PC-3 (cell line): ENCODE data around the gene KRABD2.

Experiments
- ATAC-seq: fragments of 200-7000 bp; cut with Tn5 transposase; 2 replicates; pipeline ENCODE4 v1.9.1; 2020; ENCODE audit warnings: mild to moderate bottlenecking, moderate library complexity
- BruUV-seq: library from RNA; stranded (reverse); fragments of 400-500 nt; replicated peaks from 2 replicates; lab custom pipeline; 2021; lab: Mats Ljungman, UMichigan
- CTCF ChIA-PET: fragments of 300-600 bp; sonication (Branson Sonifier 250); formaldehyde crosslinking; loops from one replicate; lab custom pipeline; 2022; ENCODE audit warnings: antibody characterized with exemption; lab: Charles Lee
- POLR2A ChIA-PET: fragments of 300-600 bp; sonication (Branson Sonifier 250); formaldehyde crosslinking; loops from one replicate; lab custom pipeline; 2022; ENCODE audit warnings: antibody characterized with exemption; ENCODE audit not compliant: unreplicated experiment; lab: Charles Lee
- DNase-seq: peaks from one replicate; pipeline ENCODE4 v3.0.0-alpha.2; 2015
- H2AFZ ChIP-seq: fragments of 300-600 bp; sonication (generic); 2 replicates; pipeline ENCODE4 v1.6.0; 2016; ENCODE audit warnings: antibody characterized with exemption, low read length
- H3F3A ChIP-seq: fragments of 300-600 bp; sonication (generic); one replicate; pipeline ENCODE4 v1.6.0; 2017; ENCODE audit warnings: antibody characterized with exemption, low read length, control low read depth, mild to moderate bottlenecking; ENCODE audit not compliant: unreplicated experiment
- H3K27ac ChIP-seq: fragments of 300-600 bp; sonication (generic); 2 replicates; pipeline ENCODE4 v1.5.1; 2016; ENCODE audit warnings: mild to moderate bottlenecking, low read length
- H3K27me3 ChIP-seq: fragments of 300-600 bp; sonication (generic); 2 replicates; pipeline ENCODE4 v1.6.1; 2016; ENCODE audit warnings: low read length, mixed read lengths
- H3K36me3 ChIP-seq: fragments of 300-600 bp; sonication (generic); 2 replicates; pipeline ENCODE4 v1.6.1; 2016; ENCODE audit warnings: low read depth, mixed run types, low read length, mixed read lengths
- H3K4me1 ChIP-seq: fragments of 300-600 bp; sonication (generic); 2 replicates; pipeline ENCODE4 v1.5.1; 2016; ENCODE audit warnings: low read length; ENCODE audit not compliant: insufficient read depth
- H3K4me2 ChIP-seq: fragments of 300-600 bp; sonication (generic); 2 replicates; pipeline ENCODE4 v1.6.0; 2016; ENCODE audit warnings: low read length
- H3K4me3 ChIP-seq: fragments of 300-600 bp; sonication (generic); 2 replicates; pipeline ENCODE4 v1.5.1; 2016; ENCODE audit warnings: mild to moderate bottlenecking, low read length, mixed read lengths
- H3K79me2 ChIP-seq: fragments of 300-600 bp; sonication (generic); 2 replicates; pipeline ENCODE4 v1.6.1; 2017; ENCODE audit warnings: low read length, mixed read lengths
- H3K9ac ChIP-seq: fragments of 300-600 bp; sonication (generic); 2 replicates; pipeline ENCODE4 v1.6.0; 2016; ENCODE audit warnings: mild to moderate bottlenecking, low read length
- H3K9me2 ChIP-seq: fragments of 300-600 bp; sonication (generic); replicated peaks from 2 replicates; pipeline ENCODE4 v1.6.1; 2016; ENCODE audit warnings: mixed run types, low read length, mixed read lengths
- H3K9me3 ChIP-seq: fragments of 300-600 bp; sonication (generic); 2 replicates; pipeline ENCODE4 v1.6.1; 2016; ENCODE audit warnings: low read length, mixed read lengths
- H4K20me1 ChIP-seq: fragments of 300-600 bp; sonication (generic); 2 replicates; pipeline ENCODE4 v1.6.1; 2016; ENCODE audit warnings: low read length, mixed read lengths
- EZH2 ChIP-seq: fragments of 300-600 bp; sonication (generic); IDR thresholded peaks from one replicate; pipeline ENCODE4 v1.6.1; 2017; ENCODE audit warnings: antibody characterized with exemption, mild to moderate bottlenecking, low read length; ENCODE audit not compliant: unreplicated experiment
- EZH2phosphoT487 ChIP-seq: fragments of 300-600 bp; sonication (generic); IDR thresholded peaks from 2 replicates; pipeline ENCODE4 v1.6.1; 2018; ENCODE audit warnings: mild to moderate bottlenecking, antibody characterized with exemption, low read length, borderline replicate concordance
- intact Hi-C: fragments of 100-400 bp; cut with micrococcal nuclease; formaldehyde crosslinking; loops from 2 replicates; pipeline ENCODE4 v1.9.0; 2023
- TF ChIP-seq, protein P1 (sequence below): fragments of 300-600 bp; sonication (generic); conservative IDR thresholded peaks from 2 replicates; pipeline ENCODE4 v1.5.1; 2017; ENCODE audit warnings: antibody characterized with exemption, low read depth, mild to moderate bottlenecking, low read length

KRABD2 gene

DNA sequence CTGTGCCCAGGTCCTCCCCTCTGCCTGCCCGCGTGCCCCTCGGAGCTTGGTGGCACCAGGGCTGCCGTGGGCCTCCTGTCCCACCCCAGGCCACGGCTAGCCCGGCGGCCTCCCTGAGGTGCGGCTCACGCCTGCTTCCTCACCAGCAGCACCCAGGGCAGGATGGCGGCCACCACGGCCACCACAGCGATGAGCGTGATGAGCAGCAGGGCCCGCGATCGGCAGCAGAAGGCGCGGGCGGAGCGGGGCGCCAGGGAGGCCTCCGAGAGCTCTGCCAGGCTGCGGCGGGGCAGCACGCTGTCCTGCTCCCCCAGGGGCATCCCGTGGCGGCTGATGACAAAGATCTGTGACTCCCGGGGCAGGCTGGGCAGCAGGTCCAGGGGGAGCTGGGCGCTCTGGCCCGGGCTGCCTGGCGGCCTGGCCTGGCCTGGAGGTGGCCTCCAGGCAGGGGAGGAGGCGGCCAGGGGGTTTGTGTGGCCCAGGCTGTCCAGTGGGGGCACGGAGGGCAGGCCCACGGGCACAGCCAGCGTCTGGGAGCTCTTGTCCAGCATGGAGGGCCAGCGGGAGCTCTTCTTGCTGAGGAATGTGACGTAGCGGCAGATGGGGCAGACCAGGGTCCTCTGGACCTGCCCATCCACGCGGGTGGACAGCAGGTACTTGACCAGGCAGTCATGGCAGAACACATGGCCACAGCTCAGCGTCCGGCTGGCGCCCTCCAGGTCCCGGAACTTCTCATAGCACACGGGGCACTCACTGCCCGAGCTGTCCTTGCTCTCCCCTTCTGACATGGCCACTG lies 16.4 kb upstream of the KRABD2 start:
- intact Hi-C loops: no loop called here
- Histone ChIP-seq H3F3A (no peaks in the 10 kb centered on the region), H3K79me2 (no peaks in the 10 kb centered on the region), H3K4me1 (peaks cover 11% of the 10 kb centered on the region), H3K4me3 (no peak overlapping the region), H3K27ac (peak overlapping the region; percentile 49), H3K36me3 (no peaks in the 10 kb centered on the region), H4K20me1 (no peaks in the 10 kb centered on the region), H3K9me2 (no peaks in the 10 kb centered on the region), H2AFZ (no peak overlapping the region), H3K4me2 (no peak overlapping the region), H3K27me3 (no peaks in the 10 kb centered on the region), H3K9me3 (no peaks in the 10 kb centered on the region), H3K9ac (no peak overlapping the region)
- BruUV-seq: no TSS peak
- POLR2A ChIA-PET: no interaction called here
- ATAC-seq (no peak), DNase-seq (no peak)
- CTCF ChIA-PET: interaction anchor here (0.5 kb wide), 1 partner anchor 16 kb away, joined by 8 read pairs; no protein-coding TSS in a partner anchor
- TF ChIP-seq, protein P1, sequence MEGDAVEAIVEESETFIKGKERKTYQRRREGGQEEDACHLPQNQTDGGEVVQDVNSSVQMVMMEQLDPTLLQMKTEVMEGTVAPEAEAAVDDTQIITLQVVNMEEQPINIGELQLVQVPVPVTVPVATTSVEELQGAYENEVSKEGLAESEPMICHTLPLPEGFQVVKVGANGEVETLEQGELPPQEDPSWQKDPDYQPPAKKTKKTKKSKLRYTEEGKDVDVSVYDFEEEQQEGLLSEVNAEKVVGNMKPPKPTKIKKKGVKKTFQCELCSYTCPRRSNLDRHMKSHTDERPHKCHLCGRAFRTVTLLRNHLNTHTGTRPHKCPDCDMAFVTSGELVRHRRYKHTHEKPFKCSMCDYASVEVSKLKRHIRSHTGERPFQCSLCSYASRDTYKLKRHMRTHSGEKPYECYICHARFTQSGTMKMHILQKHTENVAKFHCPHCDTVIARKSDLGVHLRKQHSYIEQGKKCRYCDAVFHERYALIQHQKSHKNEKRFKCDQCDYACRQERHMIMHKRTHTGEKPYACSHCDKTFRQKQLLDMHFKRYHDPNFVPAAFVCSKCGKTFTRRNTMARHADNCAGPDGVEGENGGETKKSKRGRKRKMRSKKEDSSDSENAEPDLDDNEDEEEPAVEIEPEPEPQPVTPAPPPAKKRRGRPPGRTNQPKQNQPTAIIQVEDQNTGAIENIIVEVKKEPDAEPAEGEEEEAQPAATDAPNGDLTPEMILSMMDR: no peak
- TF ChIP-seq EZH2: no peak

DNA sequence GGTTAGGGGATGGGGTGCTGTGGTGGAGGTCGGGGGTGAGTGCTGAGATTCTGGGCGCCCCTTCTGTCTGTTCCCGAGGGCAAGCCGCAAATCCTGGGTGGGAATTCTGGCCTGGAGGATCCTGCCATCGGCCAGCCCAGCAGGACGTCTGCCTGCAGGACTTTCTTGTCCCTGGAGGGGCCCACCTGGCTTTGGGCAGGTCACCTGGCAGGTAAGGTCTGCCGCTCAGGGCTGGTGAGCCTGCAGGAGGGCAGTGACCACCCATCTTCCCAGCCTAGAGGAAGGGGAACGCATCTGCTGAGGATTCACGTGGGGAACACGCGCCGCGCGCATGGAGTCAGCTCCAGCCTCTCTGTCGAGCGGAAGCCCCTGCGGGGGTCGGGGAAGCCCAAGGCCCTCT lies 15.8 kb upstream of the KRABD2 start:
- POLR2A ChIA-PET: interaction anchor here (0.6 kb wide), 1 partner anchor 8 kb away, joined by 3 read pairs; no protein-coding TSS in a partner anchor

More for the DNA sequence above, 15.8 kb upstream of the KRABD2 start:
- Histone ChIP-seq H3K4me3 (no peak overlapping the region), H3K79me2 (no peaks in the 10 kb centered on the region), H3K9ac (no peak overlapping the region), H3K4me2 (no peak overlapping the region), H2AFZ (no peak overlapping the region), H4K20me1 (no peaks in the 10 kb centered on the region), H3K9me3 (no peaks in the 10 kb centered on the region), H3F3A (no peaks in the 10 kb centered on the region), H3K4me1 (peaks cover 11% of the 10 kb centered on the region), H3K9me2 (no peaks in the 10 kb centered on the region), H3K36me3 (no peaks in the 10 kb centered on the region), H3K27ac (no peak overlapping the region), H3K27me3 (no peaks in the 10 kb centered on the region)
- CTCF ChIA-PET: interaction anchor here (0.5 kb wide), 1 partner anchor 17 kb away, joined by 8 read pairs; no protein-coding TSS in a partner anchor
- intact Hi-C loops: no loop called here
- no TSS peak for BruUV-seq
- TF ChIP-seq EZH2: no peak
- no peak for TF ChIP-seq EZH2phosphoT487
- TF ChIP-seq, protein P1: no peak
- DNase-seq (no peak), ATAC-seq (no peak)
